GM21825 (cell line): ENCODE measurements around the gene IMPDH2.

Experiments
- ATAC-seq: cut with Tn5 transposase; IDR thresholded peaks from one replicate; pipeline ENCODE4 v1.9.1; 2021; ENCODE audit warnings: mild to moderate bottlenecking, moderate library complexity; ENCODE audit not compliant: unreplicated experiment

IMPDH2 gene

DNA sequence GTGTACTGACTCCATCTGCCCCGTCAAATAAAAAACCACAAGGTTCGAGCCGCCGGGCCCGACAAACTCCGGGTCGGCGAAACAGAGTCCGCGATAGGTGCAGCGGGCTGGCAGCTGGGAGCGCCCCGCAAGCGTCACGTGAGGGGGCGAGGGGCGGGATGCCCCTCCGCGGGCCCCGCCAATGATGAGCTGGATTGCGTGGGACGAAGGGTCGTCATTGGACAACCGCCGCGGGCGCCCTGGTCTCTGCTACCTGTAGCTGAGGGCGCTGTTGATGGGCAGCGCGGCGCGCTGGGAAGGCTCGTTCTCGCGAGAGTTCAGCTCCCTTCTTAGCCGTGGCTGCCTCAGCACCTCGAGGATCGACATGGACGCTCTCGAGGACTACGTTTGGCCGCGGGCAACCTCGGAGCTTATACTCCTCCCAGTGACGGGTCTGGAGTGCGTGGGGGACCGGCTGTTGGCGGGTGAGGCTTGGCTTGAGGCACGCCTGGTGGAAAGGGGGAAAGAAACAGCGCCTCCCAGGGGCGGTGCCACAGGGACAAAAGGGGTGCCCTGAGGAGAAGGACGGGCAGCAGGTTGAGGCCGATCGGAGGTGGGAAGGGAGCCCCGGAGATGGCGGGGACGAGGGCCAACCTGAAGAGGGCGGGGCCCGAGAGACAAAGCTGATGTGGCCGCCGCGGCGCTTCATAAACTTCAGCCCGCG, 22.0 kb downstream of the IMPDH2 start, which contains the start of gene WDR6:
Gene WDR6 (plus strand): TSS at position 324 of the 703 bp plus-strand sequence. CDS start 41 bp downstream, at position 365.
- peak; percentile 87 for ATAC-seq

DNA sequence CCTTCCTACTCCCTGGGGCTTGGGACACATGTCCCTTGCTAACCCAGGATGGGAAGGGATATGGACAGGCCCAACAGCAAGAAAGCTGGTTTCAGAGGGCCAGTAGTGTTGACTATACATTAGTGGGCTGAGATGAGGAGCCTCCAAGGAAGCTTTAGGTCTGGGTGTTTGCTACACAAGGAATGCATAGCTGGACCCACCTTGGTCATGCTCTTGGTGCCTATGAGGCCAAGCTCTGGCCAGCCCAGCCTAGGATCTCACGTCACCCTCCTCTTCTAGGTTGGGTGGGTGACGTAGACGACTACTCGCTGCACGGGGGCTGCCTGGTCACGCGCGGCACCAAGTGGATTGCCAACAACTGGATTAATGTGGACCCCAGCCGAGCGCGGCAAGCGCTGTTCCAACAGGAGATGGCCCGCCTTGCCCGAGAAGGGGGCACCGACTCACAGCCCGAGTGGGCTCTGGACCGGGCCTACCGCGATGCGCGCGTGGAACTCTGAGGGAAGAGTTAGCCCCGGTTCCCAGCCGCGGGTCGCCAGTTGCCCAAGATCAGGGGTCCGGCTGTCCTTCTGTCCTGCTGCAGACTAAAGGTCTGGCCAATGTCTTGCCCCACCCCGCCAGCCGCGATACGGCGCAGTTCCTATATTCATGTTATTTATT, 22.7 kb downstream of the IMPDH2 start:
- ATAC-seq, result no peak

DNA sequence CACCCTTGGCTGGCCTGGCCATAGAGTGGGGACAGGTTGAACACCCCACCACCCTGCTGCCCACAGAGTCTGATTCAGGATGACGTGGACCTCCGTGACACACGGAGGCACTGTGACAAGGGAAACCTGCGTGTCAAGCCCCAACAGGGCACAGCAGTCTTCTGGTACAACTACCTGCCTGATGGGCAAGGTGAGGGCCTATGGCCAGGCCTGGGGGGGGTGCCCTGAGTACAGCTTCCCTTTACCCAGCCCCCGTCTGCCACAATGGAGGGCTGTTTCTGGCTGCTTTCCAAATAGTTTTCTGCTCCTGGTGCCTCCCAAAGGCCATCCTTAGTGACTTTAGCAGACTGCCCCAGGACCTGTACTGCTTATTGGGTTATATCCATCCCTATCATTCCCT, 23.2 kb downstream of the IMPDH2 start:
- ATAC-seq, result no peak

DNA sequence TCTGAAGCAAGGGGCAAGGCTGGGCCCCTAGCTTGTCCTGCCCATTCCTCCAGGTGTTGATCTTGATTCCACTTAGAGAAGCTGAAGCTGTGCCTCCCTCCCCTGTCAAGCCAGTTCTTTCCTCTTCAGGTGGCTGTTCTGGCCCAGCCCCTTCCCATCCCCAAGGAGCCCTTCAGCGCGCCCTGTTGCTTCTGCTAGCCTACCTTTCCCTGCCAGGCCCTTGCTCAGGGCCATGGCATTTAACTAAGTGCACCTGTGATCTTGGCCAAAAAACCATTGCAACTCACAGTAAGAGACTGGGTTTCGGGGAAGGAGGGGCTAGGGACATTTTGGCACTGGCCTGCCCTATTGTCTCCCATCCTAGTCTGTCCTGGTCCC, 23.9 kb downstream of the IMPDH2 start:
- ATAC-seq, result no peak

DNA sequence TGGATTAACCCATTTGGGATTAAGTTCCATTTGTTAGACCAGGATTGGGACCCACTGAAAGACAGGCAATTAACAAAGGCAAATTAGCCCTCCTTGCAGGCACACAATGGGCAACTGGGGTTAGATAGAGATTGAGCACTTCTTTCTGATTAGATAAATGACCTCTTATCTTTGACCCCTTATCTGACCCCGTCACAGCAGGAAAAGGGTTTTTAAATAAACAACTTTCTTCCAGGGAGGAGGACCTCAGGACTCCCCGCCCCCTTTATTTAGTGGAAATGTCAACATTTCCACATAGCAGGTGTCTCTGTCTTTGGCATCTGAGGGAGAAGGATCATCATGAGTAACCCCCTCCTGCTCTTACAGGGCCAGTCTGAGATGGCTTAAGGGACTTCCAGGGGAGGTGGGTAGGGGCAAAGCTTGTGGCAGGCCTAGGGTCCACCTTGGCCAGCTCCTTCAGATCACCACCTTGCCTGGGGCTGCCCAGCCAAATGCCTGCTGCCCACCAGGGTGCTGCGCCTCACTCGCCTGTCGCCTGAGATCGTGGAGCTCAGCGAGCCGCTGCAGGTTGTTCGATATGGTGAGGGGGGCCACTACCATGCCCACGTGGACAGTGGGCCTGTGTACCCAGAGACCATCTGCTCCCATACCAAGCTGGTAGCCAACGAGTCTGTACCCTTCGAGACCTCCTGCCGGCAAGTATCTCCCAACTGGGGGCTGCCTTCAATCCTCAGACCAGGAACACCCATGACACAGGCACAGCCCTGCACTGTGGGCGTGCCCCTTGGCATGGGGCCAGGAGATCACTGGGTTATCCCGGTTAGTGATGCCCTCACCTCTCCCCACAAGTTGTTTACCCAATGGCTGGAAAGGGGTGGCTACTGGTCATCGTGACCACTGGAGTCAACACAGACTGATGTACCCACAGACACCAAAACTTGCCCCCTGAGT, 24.6 kb downstream of the IMPDH2 start:
- no peak for ATAC-seq

DNA sequence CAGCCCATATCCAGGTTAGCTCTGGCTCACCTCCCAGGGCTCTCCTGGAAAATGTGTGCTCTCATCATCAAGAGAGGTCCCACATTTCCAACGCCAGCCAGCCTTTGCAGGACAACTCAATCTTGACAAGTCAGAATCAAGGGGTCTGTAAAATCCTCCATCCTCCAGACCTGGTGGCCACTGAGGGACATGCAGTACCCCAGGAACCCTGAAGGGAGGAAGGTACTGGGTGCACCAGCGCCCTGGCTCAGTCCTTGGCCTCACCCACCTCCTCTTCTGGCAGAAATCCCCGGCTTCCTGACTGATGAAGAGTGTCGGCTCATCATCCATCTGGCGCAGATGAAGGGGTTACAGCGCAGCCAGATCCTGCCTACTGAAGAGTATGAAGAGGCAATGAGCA, 28.0 kb downstream of the IMPDH2 start:
- ATAC-seq, result no peak

DNA sequence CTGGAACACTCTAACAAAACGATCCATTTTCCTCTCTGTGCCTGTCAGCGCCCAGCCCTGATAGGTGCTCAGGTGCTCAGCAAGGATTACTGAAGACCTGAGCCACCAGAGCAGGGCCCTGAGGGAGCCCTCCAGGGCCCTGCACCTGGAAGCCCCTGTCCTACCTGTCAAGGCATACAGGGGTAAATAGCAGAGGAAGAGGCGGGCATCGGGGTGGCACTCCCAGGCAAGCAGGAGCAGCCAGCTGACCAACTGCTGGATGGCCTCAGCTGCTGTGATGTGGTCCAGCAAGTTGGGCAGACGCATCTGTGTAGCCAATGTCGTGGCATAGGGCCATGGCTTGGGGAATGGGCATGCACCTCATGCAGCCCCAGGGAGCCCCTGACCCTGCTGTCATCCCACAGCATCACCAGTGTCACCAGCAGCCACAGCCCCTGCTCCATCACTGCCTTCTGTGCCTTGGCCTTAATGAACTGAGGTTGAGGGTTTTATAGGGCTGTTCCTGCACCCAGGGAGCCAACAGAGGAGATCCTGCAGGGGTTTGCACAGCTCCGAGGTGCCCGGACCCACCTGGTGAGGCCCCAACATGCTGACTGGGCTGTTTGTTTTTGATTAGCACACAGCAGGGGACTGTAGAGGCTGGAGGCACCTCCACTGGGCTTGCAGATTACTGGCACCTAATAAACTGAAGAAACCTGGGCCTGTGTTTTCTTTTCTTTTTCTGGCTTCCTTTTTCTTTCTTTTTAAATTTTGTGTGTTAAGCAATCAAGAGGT, 29.9 kb downstream of the IMPDH2 start:
- no peak for ATAC-seq

DNA sequence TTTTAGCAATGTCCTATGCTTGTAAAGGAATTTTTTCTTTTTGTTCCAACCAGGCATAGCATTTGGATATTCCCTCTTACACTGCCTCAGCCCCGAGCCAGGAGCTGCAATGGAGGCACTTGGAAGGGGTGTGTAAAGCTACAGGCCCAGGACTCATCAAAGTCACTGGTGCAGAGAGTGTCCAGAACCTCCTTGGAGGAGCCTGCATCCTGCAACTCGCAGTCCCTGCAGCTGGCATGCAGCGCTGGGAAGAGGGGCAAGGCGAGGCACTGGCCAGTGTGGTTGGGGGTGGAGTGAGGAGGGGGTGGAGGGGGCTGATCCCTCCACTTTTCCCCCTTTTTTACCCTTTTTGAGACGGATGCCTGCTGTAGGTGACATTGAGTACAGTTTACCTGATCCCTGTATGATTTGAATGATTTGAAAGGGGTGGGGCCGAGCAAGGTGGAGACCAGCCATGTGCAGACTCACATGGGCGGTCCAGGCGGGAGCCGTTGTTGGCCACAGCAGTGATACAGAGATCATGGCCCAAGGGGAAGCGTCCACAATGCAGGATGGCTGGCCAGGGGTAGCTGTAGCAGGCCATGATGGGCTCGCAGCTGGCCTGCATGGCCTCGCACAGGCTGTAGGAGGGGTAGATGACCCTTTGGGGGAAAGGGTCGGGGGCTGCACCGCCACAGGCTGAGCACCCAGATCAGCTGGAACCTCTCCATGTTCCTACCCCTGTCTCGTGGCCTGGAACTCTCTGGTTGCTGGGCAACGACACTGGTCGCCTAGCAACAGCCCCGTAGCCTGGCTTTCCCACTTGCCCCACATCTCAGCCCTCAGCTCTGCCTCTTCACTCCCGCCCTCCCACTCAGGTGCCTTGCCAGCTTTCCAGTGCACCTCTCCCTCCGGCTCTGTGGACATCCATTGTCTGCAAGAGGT, 31.2 kb downstream of the IMPDH2 start:
- ATAC-seq, result no peak

DNA sequence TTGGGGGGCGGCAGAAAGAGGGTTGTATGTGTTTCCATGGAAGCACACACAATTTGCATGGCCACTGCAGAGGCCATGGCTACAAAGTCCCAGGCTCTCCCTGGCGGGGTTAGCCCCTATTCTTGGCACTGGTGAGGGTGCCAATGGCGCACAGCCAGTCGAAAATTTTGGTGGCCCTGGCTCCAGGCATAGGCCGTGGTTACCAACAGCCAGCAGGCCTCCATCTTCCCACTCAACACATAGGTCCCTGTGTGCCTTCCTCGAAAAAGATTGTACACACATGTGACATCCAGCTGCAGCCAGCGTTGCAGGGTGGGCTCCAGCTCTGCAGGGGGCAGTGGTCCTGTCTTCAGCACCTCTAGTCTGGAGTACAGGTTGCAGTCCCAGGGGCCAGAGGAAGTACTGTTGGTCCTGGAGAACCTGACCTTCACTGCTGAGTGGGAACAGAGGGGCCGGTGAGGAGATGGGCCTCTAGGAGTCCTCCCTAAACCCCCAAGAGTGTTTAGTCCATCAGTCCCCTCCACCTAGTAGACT, 32.0 kb downstream of the IMPDH2 start:
- ATAC-seq, result no peak

DNA sequence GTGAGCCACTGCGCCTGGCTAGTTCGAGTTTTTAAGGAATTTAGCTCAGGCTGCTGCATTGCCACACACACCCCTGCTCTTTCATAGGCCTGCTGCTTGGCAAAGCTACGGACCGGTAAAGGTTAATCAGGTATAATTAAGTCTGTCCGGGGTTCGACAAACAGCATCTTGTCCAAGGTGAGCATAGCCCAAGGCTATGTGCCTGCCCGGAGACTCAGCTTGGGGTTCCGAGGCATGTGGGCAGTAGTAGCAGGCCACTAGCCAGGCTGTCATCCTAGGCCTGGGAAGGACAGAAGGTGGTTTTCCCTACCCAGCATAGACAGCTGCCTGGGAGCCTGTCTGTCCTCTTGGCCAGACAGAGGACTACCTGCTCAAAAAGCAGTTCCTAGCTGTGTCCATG, 32.6 kb downstream of the IMPDH2 start:
- ATAC-seq, result no peak

DNA sequence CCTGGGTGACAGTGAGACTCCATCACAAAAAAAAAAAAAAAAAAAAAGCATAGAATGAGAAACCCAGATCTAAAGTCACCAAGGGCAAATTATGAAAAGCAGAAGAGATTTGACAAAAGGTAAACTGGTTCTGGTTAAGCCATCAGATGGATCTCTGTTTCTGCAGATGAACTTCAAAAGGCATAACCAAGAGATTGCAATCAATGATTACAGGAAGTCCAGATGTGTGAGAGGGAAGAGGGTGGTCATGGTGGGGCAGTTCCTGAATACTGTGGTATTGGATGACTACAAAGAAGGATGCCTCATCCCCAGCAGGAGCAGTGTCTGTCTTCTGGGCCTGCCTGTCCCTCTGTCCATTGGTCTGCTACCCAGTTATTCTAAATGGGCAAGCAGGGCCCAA, 35.4 kb downstream of the IMPDH2 start:
- no peak for ATAC-seq

DNA sequence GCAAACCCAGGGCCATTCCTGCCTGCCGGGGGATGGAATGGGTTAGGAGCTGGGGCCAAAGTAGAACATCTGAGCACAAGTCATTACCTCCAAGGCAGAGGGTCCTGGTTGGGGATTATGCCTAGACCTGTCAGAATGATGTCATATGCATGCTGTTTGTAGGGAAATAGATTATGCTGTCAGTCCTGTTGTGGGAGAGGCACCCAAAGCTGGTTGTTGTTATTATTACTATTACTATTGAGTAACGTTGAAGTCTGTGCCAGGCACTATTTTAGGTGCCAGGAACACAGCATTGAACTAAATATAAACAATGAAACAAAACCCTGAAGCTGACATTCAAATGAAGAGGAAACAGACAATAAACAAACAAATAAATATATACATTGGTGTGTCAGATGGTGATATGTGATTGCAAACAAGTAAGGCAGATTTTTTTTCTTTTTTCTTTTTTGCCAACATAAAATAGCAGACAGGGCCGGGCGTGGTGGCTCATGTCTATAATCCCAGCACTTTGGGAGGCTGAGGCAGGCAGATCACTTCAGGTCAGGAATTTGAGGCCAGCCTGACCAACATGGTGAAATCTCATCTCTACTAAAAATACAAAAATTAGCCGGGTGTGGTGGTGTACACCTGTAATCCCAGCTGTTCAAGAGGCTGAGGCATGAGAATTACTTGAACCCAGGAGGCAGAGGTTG, 37.2 kb downstream of the IMPDH2 start:
- no peak for ATAC-seq

DNA sequence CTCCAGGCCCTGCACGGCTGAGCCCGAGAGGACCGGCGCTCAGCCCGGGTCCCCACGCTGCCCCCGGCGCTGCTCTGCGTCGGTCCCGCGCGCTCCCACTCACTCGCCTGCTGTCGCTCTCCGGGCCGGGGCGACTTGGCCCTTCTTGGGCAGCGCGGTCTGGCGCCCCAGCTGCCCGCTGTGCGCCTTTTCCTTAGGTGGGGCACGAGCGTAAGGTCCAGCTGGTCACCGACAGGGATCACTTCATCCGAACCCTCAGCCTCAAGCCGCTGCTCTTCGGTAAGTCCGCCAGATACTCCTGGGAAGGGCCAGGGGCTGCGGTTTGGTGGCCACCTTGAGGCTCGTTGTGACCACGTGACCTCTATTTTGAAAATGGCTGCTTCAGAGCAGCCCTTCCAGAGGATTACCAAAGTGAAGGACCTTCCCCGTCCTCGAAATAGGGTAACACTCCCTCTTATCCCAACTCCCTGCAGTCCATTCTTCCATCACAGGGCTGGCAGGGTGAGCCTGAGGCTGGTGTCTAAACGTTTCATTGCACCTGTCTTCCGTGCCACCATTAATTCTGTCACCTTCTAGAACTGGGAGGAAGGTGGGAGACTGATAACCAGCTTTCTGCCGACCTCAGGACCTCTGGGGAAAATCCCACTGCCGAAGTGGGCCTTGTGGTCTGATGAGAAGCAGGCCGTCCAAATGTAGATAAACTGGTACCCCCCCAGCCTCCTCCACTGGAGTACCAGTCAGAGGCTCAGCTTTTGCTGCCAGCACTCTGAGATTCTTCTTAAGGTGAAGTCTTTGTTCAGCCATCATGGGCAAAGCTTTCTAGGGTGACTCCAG, 38.3 kb downstream of the IMPDH2 start:
- ATAC-seq, result peak; percentile 17

DNA sequence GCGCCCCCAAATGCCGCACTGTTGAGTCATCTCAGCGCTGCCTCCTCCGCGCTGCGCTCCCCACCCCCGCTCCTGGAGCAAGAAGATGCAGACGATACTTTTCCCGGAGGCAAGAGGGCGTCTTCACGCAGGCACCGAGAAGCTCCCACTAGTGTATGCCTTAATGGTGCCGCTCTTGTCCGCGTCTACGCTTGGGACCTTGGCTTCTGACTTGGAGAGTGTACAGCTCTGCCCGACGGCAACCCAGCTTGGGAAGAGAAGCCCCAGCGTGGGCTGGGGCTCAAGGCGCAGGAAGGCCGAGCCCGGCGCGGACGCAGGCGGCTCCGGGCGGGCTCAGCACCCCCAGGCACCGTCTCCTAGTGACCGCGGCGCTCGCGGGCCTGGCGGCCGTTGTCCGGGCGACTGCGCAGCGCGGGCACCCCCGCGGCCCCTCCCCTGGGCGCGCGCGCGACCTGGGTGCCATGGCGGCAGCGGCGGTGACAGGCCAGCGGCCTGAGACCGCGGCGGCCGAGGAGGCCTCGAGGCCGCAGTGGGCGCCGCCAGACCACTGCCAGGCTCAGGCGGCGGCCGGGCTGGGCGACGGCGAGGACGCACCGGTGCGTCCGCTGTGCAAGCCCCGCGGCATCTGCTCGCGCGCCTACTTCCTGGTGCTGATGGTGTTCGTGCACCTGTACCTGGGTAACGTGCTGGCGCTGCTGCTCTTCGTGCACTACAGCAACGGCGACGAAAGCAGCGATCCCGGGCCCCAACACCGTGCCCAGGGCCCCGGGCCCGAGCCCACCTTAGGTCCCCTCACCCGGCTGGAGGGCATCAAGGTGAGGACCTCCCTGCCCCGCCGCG, 39.2 kb downstream of the IMPDH2 start, which contains the start of gene P4HTM:
Gene P4HTM (plus strand): TSS at position 446 of the 840 bp plus-strand sequence. CDS start 16 bp downstream, at position 462.
- peak; percentile 58 for ATAC-seq

DNA sequence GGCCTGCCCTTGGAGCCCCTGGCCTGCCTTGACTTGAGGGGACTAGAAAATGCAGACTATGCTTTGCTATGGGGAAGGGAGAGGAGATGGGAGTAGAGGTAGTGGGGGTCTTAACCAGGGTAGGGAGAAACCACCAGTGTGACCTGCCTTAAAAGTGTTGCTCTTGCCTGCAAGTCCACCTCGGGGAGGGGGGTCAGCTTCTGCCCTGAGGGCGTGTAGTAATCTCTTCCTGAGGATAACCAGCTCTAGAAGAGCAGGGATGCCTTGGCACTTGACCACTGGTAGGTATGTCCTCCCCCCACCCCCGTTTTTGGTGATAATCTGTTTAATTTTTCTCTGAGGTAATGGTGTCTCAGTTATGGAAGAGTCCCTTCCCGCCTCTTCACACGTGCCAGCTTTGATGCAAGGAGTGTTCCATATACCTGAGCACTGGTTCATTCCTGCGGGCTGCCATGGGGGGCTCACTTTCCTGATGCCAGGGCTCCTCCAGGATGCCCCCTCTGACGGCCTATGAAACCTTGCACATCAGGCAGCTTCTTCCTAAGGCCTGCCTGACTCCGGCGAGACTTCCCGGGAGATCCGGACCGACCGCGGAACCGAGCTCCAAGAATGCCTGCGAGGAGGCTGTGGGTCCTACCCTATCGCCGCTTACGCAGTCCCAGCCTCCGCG, 39.9 kb downstream of the IMPDH2 start:
- no peak for ATAC-seq

DNA sequence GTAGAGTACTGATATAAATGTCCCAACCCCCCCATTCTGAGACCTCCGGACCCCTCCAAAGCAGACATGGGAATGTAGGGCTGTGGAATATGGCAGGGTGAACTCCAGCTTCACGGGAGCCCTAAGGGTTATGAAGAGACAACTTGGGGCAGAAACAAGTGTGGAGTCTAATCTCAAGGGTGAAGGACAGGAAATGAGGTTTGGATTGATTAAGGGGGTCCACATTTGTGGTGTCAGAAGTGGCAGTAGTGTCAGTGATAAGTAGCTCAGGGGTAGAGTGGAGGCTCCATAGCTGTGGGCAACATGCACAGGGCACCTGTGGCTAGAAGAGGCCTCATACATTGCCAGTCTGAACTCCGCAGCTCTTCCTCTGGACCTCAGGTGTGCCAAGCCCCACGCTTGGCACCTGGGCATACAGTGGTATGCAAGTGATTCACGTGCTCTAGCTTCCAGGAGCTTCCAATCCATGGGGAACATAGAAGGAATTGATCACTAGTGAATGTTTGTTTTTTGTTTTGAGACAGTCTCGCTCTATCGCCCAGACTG, 43.3 kb downstream of the IMPDH2 start:
- ATAC-seq, result no peak
